H7 (cell line): ENCODE measurements around the gene CAVIN3. TPM values are rescaled to one million over a fixed set of nuclear protein-coding genes. Genes with fewer than 3 reads are reported as not detected.

Source experiments
- DNase-seq: peaks from one replicate; pipeline ENCODE4 v3.0.0; 2012
- H3K27me3 ChIP-seq: 2 replicates; pipeline ENCODE4 v1.6.0; 2011; ENCODE audit warnings: mild to moderate bottlenecking, low read length; ENCODE audit not compliant: control insufficient read depth, insufficient read depth
- H3K36me3 ChIP-seq: replicated peaks from 2 replicates; pipeline ENCODE4 v1.5.1; 2011; ENCODE audit warnings: low read length; ENCODE audit not compliant: control insufficient read depth, insufficient read depth
- H3K4me3 ChIP-seq: 2 replicates; pipeline ENCODE4 v1.5.1; 2011; ENCODE audit warnings: low read depth, mild to moderate bottlenecking, control low read depth, low read length, moderate library complexity; ENCODE audit not compliant: insufficient read depth
- total RNA-seq: library from RNA; depleted of rRNA; stranded (reverse); fragments of >200 nt; shearing (Covaris generic); gene quantifications from 2 replicates; pipeline ENCODE4 v1.2.3, GENCODE V29; 2014; rRNA removed

The CAVIN3 gene
- total RNA-seq, 1 experiment from 2014 or later = 179 TPM

DNA sequence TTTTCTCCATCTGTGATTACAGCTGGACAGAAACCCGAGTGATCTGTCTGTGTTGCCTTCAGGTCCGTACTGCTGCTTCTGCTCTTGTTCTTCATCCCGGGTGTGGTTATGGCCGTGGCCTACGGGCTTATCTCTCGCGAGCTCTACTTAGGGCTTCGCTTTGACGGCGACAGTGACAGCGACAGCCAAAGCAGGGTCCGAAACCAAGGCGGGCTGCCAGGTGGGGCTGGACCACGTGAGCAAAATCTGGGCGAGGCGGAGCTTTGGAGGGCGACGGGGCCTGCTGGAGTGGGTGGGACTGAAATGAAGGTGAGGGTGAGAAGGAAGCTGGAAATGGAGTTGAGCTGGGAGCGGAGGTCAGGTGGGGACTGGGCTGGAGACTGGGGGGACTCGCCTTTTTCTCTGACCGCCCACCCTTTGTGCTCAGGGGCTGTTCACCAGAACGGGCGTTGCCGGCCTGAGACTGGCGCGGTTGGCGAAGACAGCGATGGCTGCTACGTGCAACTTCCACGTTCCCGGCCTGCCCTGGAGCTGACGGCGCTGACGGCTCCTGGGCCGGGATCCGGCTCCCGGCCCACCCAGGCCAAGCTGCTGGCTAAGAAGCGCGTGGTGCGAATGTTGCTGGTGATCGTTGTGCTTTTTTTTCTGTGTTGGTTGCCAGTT is 49.6 kb downstream of the CAVIN3 start:
- Histone ChIP-seq H3K4me3 (no peak overlapping the region), H3K36me3 (no peaks in the 10 kb centered on the region), H3K27me3 (no peaks in the 10 kb centered on the region)
- DNase-seq = no peak

DNA sequence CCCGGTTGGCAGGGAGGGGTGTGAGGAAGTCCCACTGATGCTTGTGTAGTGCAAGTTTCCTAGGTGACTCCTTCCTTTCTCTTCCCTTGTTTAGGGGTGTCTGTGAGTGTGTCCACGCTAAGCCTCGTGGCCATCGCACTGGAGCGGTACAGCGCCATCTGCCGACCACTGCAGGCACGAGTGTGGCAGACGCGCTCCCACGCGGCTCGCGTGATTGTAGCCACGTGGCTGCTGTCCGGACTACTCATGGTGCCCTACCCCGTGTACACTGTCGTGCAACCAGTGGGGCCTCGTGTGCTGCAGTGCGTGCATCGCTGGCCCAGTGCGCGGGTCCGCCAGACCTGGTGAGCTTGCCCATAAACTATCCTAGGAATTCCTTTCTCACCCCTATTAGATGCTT is 50.3 kb downstream of the CAVIN3 start:
- Histone ChIP-seq H3K4me3 (no peak overlapping the region), H3K27me3 (no peaks in the 10 kb centered on the region), H3K36me3 (no peaks in the 10 kb centered on the region)
- DNase-seq = peak; percentile 51

Other genes with a start within 250 kb of the CAVIN3 start
- not detected in 2 replicates for gene OR56B4, start 212.8 kb downstream of the CAVIN3 start, total RNA-seq
- gene OR52B2, start 150.2 kb downstream of the CAVIN3 start, total RNA-seq = not detected in 2 replicates
- not detected in 2 replicates for gene OR52W1, start 121.3 kb downstream of the CAVIN3 start, total RNA-seq
- not detected in 2 replicates for gene C11orf42, start 114.9 kb downstream of the CAVIN3 start, total RNA-seq
- 27.9 and 38.3 TPM in 2 replicates for gene FHIP1B, start 85.9 kb downstream of the CAVIN3 start, total RNA-seq
- gene CNGA4, start 81.4 kb downstream of the CAVIN3 start, total RNA-seq = 0.17 and 0.67 TPM in 2 replicates
- gene CCKBR, start 60.7 kb downstream of the CAVIN3 start, total RNA-seq = 12.0 and 29.4 TPM in 2 replicates
- gene SMPD1, start 70.0 kb upstream of the CAVIN3 start, total RNA-seq = 6.2 and 13.3 TPM in 2 replicates
- 42.5 and 57.2 TPM in 2 replicates for gene APBB1, start 98.6 kb upstream of the CAVIN3 start, total RNA-seq
- 3.2 TPM in 1 of 2 replicates, not detected in the other for gene HPX, start 120.5 kb upstream of the CAVIN3 start, total RNA-seq
- gene TRIM3, start 153.4 kb upstream of the CAVIN3 start, total RNA-seq = 18.3 and 24.9 TPM in 2 replicates
- gene ARFIP2, start 160.8 kb upstream of the CAVIN3 start, total RNA-seq = 56.0 and 57.1 TPM in 2 replicates
- 23.1 and 24.9 TPM in 2 replicates for gene TIMM10B, start 161.0 kb upstream of the CAVIN3 start, total RNA-seq
- gene DNHD1, start 176.8 kb upstream of the CAVIN3 start, total RNA-seq = 5.9 and 11.2 TPM in 2 replicates